Stimulated activated naive CD4-positive, alpha-beta T cell (primary cell): ENCODE measurements around the gene NUP107.
"Not testable (repeated sequence)": the region's sequence is repeated elsewhere in the genome, so short reads cannot be mapped to it uniquely, and the experiment has no call there.

Source experiments
- DNase-seq, 6 experiments: peaks; one replicate each; lab custom pipeline; 2025; lab: John Stamatoyannopoulos, UW

Gene NUP107

DNA sequence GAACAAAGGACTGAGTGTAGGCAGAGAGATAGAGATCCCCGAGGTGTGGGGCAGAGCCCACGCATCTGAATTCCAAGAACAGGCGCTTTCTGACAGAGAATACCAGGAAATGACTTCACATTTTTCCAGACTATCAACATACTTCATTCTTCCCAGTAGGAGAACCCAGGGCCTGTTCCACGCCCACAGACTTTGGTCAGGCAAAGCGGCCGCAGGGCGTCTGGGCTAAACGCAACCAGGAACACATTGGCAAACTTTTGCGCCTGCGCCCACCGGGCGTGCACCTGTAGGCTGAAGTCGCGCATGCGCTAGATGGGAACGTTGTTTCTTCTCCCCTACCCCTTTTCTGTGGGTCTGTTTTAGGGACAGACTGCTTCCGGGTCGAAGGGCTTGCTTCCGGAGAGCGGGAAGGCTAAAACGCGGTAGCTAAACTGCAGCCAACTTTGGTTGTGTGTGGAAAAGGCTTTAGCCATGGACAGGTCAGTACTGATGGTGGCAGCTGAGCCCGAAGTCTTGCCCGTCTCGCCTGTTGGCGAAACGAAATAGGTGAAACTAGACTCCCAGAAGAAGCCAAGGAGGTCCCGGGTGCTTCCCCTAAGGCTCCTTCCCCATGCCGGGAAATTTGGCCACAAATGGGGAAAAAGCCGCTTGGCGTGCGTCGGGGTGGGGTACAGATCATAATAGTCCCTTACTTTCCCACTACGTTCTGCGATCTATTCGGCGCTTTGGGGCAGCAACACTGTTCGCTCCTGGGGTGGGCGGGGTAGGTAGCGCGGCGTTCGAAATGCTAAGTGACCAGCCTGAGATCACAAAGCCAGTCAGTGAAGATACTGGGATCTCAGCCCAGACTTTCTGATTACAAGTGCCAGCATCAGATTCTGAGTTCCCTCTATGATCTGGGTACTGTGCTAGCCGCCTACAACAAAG lies at the start of gene NUP107:
Gene NUP107, plus strand, starts transcription at position 384 of the 927 bp plus-strand sequence. Its CDS starts 88 bp downstream, at position 472.
- peak; percentile 92 to 98 (median 96) for DNase-seq

DNA sequence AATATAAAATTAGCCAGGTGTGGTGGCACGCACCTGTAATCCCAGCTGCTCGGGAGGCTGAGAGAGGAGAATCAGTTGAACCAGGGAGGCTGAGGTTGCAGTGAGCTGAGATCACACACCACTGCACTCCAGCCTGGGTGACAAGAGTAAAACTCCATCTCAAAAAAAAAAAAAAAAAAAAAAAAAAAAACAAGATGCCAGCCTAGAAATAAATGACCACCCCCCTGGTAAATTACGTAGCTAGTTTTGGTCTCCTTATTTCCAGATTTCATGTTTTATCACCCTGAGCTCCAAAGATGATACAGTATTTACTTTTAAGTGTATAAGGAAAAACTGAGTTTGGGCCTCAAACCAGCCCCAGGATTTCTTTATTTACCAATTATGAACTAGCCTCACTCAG lies 49.3 kb upstream of the NUP107 start:
- not testable (repeated sequence) for DNase-seq

DNA sequence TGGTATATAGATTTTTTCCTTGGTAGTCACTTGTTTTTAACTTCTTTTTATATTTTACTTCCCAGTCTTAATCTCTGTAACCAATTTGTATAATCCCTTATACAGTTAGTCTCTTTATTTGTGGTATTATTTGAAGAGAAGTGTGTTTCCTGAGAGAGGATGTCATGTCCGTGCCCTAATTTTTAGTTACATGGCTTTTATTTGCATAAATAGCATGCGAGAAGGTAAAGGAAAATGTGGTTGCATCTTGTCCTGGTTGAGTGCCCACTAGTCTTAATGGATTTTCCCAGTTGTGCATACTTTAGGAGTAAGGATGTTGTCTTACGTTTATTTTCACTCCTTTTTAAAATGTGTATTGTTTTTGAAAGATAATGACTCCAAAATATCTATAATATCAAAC lies 48.6 kb upstream of the NUP107 start:
- no peak for DNase-seq

DNA sequence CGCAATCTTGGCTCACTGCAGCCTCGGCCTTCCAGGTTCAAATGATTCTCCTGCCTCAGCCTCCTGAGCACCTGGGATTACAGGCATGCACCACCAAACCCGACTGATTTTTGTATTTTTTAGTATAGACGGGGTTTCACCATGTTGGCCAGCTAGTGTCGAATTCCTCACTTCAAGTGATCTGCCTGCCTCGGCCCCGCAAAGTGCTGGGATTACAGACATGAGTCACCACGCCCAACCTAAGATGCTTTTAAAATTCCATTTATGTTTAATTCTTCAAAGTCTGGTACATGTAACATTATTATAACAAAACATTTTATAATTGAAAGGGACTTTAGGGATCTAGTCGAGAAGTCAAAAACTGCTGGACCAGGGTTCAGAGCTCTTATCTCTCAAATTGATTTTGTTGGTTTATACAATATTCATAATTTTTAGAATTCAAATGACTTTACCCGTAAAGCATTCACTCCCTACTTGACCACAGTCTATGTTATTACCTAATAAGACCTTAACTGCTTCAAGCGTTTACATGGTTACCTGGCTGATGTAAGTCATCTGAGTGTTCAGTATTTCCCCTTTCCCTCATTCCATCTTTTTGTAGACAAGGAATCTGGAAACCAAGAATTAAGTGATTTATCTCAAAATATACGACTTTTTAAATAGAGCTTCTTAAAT lies 47.9 kb upstream of the NUP107 start:
- no peak for DNase-seq

DNA sequence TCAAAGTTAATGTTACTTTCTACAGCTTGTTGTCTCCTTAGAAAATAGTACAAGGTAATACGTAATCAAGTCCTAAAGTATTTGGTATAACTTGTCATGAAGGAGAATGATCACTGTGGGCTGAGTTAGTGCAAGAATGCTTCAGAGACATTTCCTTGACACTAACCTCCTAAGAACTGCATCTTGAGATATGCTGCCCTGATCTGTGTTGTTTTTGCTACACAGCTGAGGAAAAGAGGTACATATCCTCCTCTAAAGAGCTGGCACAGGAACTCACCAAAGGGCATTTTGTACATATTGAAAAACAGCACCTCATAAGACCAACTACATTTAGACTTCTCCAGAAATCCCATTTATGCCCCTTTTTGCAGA lies 47.4 kb upstream of the NUP107 start:
- peak in 2 of 6 experiments; percentile 16 to 20 for DNase-seq

DNA sequence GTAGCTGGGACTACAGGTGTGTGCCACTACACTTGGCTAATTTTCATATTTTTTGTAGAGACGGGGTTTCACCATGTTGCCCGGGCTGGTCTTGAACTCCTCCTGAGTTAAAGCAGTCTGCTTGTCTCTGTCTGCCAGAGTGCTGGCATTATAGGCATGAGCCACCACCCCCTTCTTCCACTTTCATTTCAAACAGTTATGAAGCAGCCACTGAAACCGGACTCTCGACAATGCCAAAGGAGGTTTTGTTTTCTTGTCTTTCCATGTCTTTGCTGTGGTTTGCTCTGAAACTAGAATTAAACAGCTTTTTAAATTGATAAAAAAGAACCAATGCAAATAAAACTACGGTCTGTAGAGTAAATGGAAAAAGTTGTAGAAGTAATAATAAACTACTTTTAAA lies 45.6 kb upstream of the NUP107 start:
- DNase-seq: peak in 3 of 6 experiments; percentile 10 to 27 (median 13)

DNA sequence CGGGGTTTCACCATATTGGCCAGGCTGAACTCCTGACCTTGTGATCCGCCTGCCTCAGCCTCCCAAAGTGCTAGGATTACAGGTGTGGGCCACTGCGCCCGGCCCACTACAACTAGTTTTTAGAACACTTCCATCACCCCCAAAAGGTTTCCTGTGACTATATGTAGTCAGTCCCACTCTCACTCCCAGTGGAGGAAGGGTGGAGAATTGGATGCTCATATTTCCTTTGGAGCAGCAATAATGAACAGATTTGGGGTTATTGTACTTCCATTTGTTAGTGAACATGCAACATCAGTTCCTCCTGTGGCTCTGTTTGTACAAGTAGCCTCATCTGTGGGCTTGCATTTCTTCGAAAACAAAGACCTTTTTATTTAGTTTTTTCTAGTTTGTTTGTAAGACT lies 40.3 kb upstream of the NUP107 start:
- no peak for DNase-seq

DNA sequence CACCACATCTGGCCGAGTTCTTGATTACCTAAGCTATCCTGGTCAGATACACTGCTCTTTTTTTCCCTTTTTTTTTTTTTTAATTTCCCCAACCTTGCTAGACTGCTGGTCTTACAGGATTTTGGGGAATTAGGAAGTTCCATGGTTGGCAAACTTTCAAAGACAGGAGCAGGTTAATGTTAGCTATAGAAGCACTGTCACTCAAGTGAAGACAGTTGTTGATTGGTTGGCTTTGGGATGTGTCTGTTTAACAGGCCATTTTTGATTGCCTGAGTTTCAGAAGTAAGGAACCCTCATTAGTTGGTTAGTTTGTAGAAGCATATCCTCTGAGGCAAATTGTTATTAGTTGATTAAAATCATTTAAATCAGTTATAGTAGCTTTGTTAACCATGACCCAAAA lies 39.3 kb upstream of the NUP107 start:
- no peak for DNase-seq

DNA sequence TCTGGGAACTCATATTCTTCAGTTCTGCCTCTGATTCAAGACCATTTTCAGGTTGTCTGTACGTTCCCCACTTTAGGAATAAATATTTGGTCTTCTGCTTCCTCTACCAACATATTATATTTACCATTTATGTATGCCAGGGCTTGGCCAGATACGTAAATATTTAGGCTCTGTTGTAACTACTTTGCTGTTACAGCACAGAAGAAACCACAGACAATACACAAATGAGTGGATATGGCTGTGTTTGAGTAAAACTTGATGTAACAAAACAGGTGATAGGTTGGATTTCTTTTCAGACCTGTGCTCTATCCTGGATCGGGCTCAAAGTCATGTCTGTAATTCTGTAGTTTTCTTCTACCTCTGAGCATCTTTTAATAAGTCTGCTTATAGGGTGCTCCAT lies 38.6 kb upstream of the NUP107 start:
- DNase-seq: no peak

DNA sequence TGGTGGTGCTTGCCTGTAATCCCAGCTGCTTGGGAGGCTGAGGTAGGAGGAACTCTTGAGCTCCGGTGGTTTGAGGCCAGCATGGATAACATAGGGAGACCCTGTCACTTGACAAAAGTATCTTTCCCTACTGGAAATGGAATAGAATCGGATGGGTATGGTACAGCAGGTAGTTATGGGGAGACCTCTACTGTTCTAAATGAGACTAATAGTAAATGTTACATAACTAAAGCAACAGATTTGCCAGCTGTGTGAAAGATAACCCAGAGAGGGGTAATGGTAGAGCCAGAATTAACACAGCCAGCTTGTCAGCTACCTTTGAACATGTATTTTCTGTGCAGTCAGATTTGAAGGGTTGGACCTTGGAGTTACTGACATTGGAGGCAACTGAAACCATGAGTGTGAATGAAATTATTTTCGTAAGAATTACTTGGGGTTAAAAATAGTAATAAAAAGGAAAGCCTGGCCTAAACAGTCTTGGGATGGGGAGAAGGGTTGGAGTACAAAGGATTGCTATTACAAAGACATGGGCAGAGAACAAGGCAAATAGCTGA lies 21.7 kb upstream of the NUP107 start:
- no peak for DNase-seq

DNA sequence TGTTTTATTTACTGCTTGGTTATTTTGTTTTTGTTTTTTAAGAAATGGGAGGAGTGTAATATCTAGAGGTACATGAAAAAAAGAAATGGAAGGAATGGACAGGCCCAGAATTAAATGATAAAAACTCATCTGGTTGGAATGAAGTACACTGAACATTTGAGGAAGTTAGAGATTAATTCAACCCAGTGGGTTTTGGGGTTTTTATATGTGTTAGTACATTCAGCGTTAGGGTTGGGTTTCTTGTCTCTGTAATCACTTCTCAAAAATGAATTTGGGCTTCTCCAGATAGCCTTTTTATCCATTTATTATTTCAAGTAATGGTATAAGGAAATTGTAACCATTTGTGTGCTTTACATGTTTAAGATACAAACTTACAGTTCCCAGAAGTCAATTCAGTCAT lies 19.5 kb upstream of the NUP107 start:
- DNase-seq: no peak

DNA sequence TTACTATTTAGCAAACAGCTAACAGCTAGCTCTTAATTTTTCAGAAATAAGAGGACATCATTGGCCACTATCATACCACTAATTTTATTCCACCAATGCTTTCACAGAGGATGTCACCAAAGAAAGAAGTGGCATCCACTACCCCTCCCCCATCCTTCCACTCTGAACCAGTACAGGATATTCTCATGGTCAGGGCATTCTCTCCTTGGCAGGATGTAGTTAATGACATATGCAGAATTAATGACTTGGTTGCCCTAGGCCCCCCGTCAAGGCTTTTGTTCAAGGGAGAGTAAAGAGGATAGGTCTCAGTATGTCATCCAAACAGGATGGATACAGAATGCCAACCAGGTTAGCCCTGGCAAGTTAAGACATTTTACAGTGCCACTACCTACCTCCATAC lies 18.9 kb upstream of the NUP107 start:
- DNase-seq: no peak

DNA sequence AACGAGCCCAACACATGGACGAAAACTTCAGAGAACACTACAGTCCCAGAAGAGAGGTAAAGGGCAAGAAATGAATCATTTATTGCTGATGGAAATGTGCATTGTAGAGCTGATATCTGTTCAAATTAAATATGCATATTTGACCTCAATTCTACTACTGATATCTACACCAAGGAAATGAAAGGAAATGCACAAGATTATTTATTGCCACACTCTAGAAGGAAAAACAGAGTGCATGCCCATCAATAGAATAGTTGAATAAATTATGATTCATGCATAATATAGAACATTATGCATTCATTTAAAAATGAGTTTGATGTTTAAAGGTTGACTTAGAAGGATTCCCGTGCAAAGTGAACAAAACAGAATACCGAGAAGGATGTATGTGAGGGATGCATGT lies 15.6 kb upstream of the NUP107 start:
- no peak for DNase-seq

DNA sequence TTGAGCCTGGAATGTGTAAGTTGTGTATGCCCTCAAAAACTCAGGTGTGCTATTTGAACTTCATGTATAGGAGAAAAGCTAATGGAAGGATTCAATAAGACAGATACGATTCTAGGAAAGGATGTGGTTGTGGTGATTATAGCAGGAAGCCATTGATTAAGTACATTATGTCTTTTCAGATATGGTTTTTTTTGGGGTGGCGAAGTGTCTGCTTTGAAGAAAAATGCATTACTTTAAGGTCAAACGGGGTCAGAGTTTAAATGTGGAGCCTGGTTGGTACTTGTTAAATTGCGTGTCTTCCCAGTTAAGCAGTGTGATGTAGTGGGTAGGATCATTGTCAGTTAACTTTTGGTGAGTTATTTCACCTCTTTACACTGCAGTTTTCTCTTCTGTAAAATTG lies 13.0 kb upstream of the NUP107 start:
- DNase-seq: peak in 3 of 6 experiments; percentile 35 to 64 (median 59)

DNA sequence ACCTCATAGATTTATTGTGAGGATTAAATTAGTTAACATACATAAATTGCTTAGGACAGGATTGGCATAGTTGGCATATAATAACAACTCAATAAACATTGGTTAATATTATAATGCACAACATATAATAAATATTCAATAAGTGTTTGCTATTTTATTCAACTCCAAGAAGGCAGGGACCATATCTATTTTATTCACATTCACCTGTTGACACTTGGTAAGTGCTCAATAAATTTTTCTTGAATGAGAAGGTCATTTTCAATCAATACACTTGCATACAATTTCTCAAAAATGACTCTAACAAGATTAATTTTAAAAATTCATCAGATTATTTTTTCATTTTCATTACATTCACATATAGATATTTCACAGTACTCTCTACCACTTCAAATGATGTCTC lies 12.4 kb upstream of the NUP107 start:
- DNase-seq: no peak

DNA sequence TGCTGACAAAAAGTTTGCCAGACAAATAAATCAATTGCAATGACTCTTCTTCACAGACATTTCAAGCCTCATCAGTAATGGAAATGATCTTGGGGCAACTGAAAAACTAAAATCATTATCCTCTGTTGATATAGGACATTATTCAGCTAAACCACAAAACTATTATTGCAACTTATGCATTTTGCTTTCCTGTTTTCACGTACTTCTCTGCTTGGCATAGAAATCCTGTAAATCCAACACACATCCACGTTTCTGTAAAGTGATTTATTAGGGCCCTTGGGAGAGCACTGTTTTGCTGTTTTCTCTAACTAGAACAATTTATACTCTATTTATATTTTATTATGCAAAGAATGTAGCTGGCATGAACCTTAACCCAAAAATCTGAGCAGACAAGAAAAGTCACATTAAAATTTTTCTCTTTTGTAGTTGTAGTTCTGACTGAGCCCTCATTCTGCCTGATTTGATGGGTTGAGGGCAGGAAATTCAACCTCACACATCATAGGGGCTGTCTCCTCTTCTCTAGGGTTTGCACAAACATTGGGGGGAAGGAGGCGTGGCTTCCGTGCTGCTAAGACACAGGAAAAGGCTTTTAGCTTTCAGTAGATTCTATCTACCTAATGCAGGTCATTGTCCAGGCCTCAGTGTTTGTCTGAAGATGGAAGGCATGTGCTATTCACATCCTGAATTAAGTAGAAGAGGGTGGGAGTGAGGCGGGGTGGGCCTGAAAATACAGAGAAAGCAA lies 11.5 kb upstream of the NUP107 start:
- DNase-seq: peak; percentile 41 to 80 (median 70)

DNA sequence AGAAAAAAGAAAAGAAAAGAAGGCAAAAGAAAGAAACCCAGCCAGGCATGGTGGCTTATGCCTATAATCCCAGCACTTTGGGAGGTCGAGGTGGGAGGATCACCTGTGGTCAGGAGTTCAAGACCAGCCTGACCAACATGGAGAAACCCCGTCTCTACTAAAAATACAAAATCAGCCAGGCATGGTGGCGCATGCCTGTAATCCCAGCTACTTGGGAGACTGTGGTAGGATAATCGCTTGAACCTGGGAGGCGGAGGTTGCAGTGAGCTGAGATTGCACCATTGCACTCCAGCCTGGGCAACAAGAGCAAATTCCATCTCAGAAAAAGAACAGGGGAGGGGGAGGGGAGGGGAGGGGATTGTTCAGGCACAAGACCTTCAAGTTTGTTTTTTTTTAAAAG lies 9.9 kb upstream of the NUP107 start:
- DNase-seq: not testable (repeated sequence)

DNA sequence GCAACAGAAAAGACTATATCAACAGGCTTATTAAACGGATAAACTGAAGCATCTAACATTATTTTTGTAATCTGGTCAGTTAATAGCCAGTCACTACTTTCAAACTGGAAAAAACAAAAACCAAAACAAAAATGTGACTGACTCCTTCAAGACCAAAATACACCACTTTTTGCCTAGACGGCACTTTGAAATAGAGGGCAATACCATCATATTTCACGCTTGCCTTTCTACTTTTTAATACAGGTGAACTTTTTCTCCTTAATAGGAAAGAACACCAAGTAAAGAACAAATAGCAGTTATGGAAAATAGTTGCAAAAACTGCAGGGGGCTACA lies 550 bp upstream of the NUP107 start:
- no peak for DNase-seq

DNA sequence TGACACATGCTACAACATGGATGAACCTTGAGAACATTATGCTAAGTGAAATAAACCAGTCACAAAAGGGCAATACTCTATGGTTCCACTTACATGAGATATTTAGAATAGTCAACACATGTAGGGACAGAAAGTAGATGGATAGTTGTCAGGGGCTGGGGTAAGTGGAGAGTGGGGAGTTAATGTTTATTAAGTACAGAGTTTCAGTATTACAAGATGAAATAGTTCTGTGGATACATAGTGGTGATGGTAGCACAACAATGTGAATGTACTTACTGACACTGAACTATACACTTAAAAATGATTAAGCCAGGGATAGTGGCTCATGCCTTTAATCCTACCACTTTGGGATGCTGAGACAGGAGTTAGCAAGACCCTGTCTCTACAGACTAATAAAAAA lies 8.7 kb downstream of the NUP107 start:
- no peak for DNase-seq

DNA sequence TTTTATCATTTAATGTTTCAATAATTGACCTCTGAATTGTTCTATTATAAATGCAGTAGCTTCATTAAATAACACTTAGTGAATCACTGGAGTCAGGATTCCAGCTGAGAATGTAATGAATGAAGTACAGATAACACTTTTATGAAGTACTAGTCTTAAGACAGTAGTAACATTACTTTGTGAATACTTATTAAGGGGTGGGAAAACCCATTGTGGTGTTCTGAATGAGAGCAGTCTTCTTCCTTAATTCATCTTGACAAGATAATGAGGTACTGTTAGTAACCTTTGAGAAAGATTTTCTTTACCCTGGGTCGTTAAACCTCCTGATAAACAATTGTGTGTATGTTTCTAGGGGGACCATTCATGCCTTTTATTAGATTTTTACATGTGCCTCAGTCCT lies 12.7 kb downstream of the NUP107 start:
- DNase-seq: no peak

DNA sequence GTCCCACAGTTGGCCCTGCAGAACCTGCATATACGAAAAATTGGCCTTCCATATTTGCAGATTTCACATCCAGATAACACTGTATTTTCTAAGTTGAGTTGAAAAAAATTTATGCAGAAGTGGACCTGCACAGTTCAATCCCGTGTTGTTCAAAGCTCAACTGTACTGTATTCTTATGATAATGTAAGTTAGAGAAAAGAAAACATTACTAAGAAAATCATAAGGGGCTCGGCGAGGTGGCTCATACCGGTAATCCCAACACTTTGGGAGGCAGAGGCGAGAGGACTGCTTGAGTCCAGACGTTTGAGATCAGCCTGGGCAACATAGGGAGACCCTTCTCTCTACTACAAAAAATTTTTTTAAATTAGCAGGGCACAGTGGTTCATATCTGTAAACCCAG lies 41.0 kb downstream of the NUP107 start:
- DNase-seq: no peak

DNA sequence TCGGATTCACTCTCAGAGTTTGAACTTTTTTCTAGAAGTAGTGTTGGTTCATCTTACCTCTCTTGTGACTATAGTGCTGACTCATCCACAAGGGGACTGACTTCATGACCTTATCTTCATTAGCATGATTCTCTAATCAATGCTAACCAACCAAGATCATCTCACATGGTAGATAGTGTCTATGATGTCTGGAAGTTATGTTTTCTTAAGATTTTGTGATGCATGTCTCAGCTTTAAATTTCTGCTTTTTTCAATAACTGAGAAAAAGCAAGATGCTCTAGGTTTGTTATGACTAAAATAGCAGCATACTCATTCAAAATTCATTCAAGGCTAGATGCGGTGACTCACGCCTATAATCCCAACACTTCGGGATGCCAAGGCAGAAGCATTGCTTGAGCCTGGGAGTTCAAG lies 46.9 kb downstream of the NUP107 start:
- no peak for DNase-seq
